Measurements from ENCODE around the gene ARHGAP26.

DNA sequence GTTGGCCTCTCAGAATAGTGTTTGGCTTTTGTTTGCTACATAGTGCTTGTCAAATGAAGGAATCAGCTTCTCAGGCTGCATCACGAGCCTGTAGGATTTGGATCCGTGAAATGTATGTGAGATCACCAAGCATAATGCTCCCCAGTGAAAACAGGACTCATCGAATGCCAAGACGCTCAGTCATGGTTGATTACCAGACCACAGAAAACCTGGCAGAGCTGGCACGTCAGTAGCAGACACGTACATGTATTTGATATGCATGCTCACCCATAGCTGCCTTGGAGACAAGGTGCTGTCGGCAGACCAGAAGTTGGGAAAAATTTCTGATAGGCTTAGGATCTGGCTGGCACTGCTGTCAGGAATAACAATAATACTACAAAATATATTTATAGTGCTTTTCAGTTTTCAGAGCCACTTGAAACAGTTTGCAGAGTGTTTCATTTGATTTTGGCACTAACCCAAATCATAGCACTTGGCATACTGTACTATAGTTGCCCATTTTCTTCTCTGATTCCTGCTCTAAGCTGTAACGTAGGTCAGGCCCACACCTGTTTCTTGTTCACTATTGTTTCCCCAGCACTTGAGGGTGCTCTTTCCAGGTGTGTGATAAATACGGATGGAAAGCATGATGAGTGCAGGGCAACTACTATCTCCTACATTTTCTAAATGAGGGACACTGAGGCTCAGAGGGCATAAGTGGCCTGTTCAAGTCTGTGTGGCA is 407.2 kb downstream of the ARHGAP26 start:
- TF ChIP-seq, protein P1, sequence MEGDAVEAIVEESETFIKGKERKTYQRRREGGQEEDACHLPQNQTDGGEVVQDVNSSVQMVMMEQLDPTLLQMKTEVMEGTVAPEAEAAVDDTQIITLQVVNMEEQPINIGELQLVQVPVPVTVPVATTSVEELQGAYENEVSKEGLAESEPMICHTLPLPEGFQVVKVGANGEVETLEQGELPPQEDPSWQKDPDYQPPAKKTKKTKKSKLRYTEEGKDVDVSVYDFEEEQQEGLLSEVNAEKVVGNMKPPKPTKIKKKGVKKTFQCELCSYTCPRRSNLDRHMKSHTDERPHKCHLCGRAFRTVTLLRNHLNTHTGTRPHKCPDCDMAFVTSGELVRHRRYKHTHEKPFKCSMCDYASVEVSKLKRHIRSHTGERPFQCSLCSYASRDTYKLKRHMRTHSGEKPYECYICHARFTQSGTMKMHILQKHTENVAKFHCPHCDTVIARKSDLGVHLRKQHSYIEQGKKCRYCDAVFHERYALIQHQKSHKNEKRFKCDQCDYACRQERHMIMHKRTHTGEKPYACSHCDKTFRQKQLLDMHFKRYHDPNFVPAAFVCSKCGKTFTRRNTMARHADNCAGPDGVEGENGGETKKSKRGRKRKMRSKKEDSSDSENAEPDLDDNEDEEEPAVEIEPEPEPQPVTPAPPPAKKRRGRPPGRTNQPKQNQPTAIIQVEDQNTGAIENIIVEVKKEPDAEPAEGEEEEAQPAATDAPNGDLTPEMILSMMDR (IDR thresholded peaks at IDR 0.05): no peak
- TF ChIP-seq POLR2AphosphoS5 (IDR thresholded peaks at IDR 0.05): no peak
- no peak for TF ChIP-seq POLR2A (IDR thresholded peaks at IDR 0.05)
- TF ChIP-seq EP300 (IDR thresholded peaks at IDR 0.05; ENCODE audit: low read depth): no peak
